ENCODE results near the gene SIGLECL1. TPM values are rescaled to one million over a fixed set of nuclear protein-coding genes. Genes with fewer than 3 reads are reported as not detected.

Gene SIGLECL1
- total RNA-seq, 1 experiment from 2014 or later: not detected

DNA sequence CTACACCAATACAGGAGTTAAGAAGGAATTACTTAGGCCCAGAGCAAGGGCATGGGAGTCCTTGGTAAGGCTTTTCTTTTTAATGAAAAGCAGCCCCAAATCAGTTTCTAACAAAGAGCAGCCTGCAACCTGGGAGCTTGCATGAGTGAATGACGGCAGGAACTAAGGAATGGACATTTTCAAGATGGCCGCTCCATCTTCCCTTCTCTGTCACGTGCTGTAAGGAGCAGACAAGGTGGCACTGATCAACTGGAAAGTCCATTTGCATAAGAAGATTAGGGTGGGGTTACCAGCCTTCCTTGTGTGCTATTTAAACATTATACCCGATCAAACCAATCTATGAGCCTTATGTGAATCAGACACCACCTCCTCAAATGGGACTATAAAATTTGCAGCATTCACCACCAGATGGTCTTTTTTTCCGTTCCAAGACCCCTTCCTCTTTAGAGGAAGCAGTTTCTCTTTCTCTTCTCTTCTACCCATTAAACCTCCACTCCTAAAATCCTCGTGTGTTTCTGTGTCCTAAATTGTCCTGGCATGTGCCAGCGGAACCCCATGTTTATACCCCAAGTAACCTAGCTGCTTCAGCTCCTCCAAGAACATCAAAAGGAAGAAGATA lies 2.8 kb upstream of the SIGLECL1 start:
- Mint-ChIP-seq H3K36me3 (ENCODE audit: insufficient read depth in 1 of 3, low read depth in 3 of 3) (peaks cover 0 to 3% (median 0%) of the 10 kb centered on the region in 3 experiments; a peak in 2 of 7 replicates), H3K4me3 (no peak overlapping the region), H3K27me3 (ENCODE audit: low read depth) (peaks cover 3% of the 10 kb centered on the region), H3K4me1 (peaks cover 0 to 5% of the 10 kb centered on the region in 2 experiments; a peak in 1 of 4 replicates), H3K27ac (no peak overlapping the region), H3K9me3 (peaks cover 0 to 67% of the 10 kb centered on the region in 2 experiments; a peak in 2 of 5 replicates)
- no peak overlapping the region for H3K4me2 ChIP-seq (ENCODE audit: insufficient read depth, insufficient read length, low read length)
- H4K91ac ChIP-seq (ENCODE audit: insufficient read length, low read depth, low read length): no peak overlapping the region
- H2BK5ac ChIP-seq (ENCODE audit: insufficient read length, low read length): no peak overlapping the region
- H3K18ac ChIP-seq (ENCODE audit: insufficient read length, low read depth, low read length): no peak overlapping the region
- no peaks in the 10 kb centered on the region for H3K79me2 ChIP-seq (ENCODE audit: insufficient read depth, low read length)
- no peak overlapping the region for H3K23ac ChIP-seq (ENCODE audit: insufficient read length, low read depth, low read length)
- H2AFZ ChIP-seq (ENCODE audit: low read length): no peak overlapping the region
- no peak overlapping the region for H4K5ac ChIP-seq (ENCODE audit: insufficient read length, low read depth, low read length)
- H2BK12ac ChIP-seq (ENCODE audit: insufficient read length, low read depth, low read length): no peak overlapping the region
- DNase-seq: no peak
- no peak overlapping the region for H3K27ac ChIP-seq (ENCODE audit: insufficient read length, low read depth, low read length)
- H2BK120ac ChIP-seq (ENCODE audit: low read depth, low read length, poor library complexity, severe bottlenecking): no peak overlapping the region
- H3K14ac ChIP-seq (ENCODE audit: insufficient read depth, low read length): no peak overlapping the region
- H3K79me1 ChIP-seq (ENCODE audit: insufficient read depth, low read depth, low read length, poor library complexity, severe bottlenecking): no peaks in the 10 kb centered on the region
- no peaks in the 10 kb centered on the region for H3K9me3 ChIP-seq (ENCODE audit: control insufficient read depth, low read depth, low read length)
- no peak overlapping the region for H3K9ac ChIP-seq (ENCODE audit: extremely low read depth, insufficient read length, low read length)
- TF ChIP-seq, protein P1, sequence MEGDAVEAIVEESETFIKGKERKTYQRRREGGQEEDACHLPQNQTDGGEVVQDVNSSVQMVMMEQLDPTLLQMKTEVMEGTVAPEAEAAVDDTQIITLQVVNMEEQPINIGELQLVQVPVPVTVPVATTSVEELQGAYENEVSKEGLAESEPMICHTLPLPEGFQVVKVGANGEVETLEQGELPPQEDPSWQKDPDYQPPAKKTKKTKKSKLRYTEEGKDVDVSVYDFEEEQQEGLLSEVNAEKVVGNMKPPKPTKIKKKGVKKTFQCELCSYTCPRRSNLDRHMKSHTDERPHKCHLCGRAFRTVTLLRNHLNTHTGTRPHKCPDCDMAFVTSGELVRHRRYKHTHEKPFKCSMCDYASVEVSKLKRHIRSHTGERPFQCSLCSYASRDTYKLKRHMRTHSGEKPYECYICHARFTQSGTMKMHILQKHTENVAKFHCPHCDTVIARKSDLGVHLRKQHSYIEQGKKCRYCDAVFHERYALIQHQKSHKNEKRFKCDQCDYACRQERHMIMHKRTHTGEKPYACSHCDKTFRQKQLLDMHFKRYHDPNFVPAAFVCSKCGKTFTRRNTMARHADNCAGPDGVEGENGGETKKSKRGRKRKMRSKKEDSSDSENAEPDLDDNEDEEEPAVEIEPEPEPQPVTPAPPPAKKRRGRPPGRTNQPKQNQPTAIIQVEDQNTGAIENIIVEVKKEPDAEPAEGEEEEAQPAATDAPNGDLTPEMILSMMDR (conservative IDR thresholded peaks at IDR 0.05): no peak
- no peak overlapping the region for H4K8ac ChIP-seq (replicated peaks; ENCODE audit: insufficient read length, low read depth, low read length)
- H3K4ac ChIP-seq (ENCODE audit: low read depth, low read length): no peak overlapping the region
- no peaks in the 10 kb centered on the region for H3K4me1 ChIP-seq (ENCODE audit: insufficient read depth, low read length)
- H2BK20ac ChIP-seq (ENCODE audit: low read depth, low read length, poor library complexity, severe bottlenecking): no peak overlapping the region
- no peak overlapping the region for H3K56ac ChIP-seq (ENCODE audit: insufficient read length, low read depth, low read length)
- H4K20me1 ChIP-seq (ENCODE audit: control insufficient read depth, insufficient read depth, insufficient read length): no peaks in the 10 kb centered on the region
- no peaks in the 10 kb centered on the region for H3K23me2 ChIP-seq (ENCODE audit: insufficient read length, low read depth, low read length, poor library complexity, severe bottlenecking)
- H3K27me3 ChIP-seq (ENCODE audit: insufficient read depth, low read length): no peaks in the 10 kb centered on the region
- H2BK15ac ChIP-seq (ENCODE audit: low read depth, low read length): no peak overlapping the region
- no peak overlapping the region for H2AK5ac ChIP-seq (ENCODE audit: insufficient read length, low read length)
- H3T11ph ChIP-seq (ENCODE audit: low read length): no peak overlapping the region
- WGBS (ENCODE audit: extremely low coverage, insufficient read length, low lambda C conversion rate): no CpG with 5 or more reads among the region's 7 CpGs

Data from H9 (cell line).